ENCODE results near the gene GSTA2.
"Not testable (repeated sequence)": the region's sequence is repeated elsewhere in the genome, so short reads cannot be mapped to it uniquely, and the experiment has no call there.

GRCh38 chr6:52782696-52783274, 19.5 kb upstream of the GSTA2 start:
- TF ChIP-seq CTCF (IDR thresholded peaks at IDR 0.05 in 4 of 5, conservative IDR thresholded peaks at IDR 0.05 in 1 of 5); POLR2A (IDR thresholded peaks at IDR 0.05): not testable (repeated sequence)

Measured in gastrocnemius medialis (tissue), 4 donors.